ENCODE results near the gene PDE2A. TPM values are rescaled to one million over a fixed set of nuclear protein-coding genes. Genes with fewer than 3 reads are reported as not detected.

PDE2A gene
- total RNA-seq, 1 donor from 2014 or later, result not detected

GRCh38 chr11:72630104-72630852, 43.9 kb downstream of the PDE2A start:
- H3K4me1 Mint-ChIP-seq (ENCODE audit: unreplicated experiment), result no peaks in the 10 kb centered on the region
- H3K27me3 Mint-ChIP-seq (ENCODE audit: unreplicated experiment), result peaks cover 13% of the 10 kb centered on the region
- TF ChIP-seq CTCF (IDR thresholded peaks at IDR 0.05), result no peak
- H3K4me3 Mint-ChIP-seq (ENCODE audit: unreplicated experiment), result no peak overlapping the region
- H3K27ac Mint-ChIP-seq (ENCODE audit: unreplicated experiment), result no peak overlapping the region
- no peaks in the 10 kb centered on the region for H3K9me3 Mint-ChIP-seq (ENCODE audit: unreplicated experiment)
- H3K36me3 Mint-ChIP-seq (ENCODE audit: unreplicated experiment), result no peaks in the 10 kb centered on the region
- no peak for DNase-seq (ENCODE audit: extremely low spot score, unreplicated experiment)

GRCh38 chr11:72629266-72629665, 45.0 kb downstream of the PDE2A start:
- H3K9me3 Mint-ChIP-seq (ENCODE audit: unreplicated experiment), result no peaks in the 10 kb centered on the region
- H3K4me3 Mint-ChIP-seq (ENCODE audit: unreplicated experiment), result no peak overlapping the region
- no peak for DNase-seq (ENCODE audit: extremely low spot score, unreplicated experiment)
- peaks cover 7% of the 10 kb centered on the region for H3K27me3 Mint-ChIP-seq (ENCODE audit: unreplicated experiment)
- no peaks in the 10 kb centered on the region for H3K4me1 Mint-ChIP-seq (ENCODE audit: unreplicated experiment)
- H3K27ac Mint-ChIP-seq (ENCODE audit: unreplicated experiment), result no peak overlapping the region
- no peaks in the 10 kb centered on the region for H3K36me3 Mint-ChIP-seq (ENCODE audit: unreplicated experiment)
- TF ChIP-seq CTCF (IDR thresholded peaks at IDR 0.05), result no peak

GRCh38 chr11:72627594-72628281, 46.5 kb downstream of the PDE2A start:
- no peaks in the 10 kb centered on the region for H3K4me1 Mint-ChIP-seq (ENCODE audit: unreplicated experiment)
- no peak for TF ChIP-seq CTCF (IDR thresholded peaks at IDR 0.05)
- H3K36me3 Mint-ChIP-seq (ENCODE audit: unreplicated experiment), result no peaks in the 10 kb centered on the region
- no peak overlapping the region for H3K27ac Mint-ChIP-seq (ENCODE audit: unreplicated experiment)
- H3K9me3 Mint-ChIP-seq (ENCODE audit: unreplicated experiment), result no peaks in the 10 kb centered on the region
- peaks cover 16% of the 10 kb centered on the region for H3K27me3 Mint-ChIP-seq (ENCODE audit: unreplicated experiment)
- no peak overlapping the region for H3K4me3 Mint-ChIP-seq (ENCODE audit: unreplicated experiment)
- DNase-seq (ENCODE audit: extremely low spot score, unreplicated experiment), result no peak

GRCh38 chr11:72626414-72626936, 47.7 kb downstream of the PDE2A start:
- Mint-ChIP-seq H3K4me3 (ENCODE audit: unreplicated experiment) (no peak overlapping the region), H3K36me3 (ENCODE audit: unreplicated experiment) (no peaks in the 10 kb centered on the region), H3K27me3 (ENCODE audit: unreplicated experiment) (peaks cover 29% of the 10 kb centered on the region), H3K9me3 (ENCODE audit: unreplicated experiment) (no peaks in the 10 kb centered on the region), H3K27ac (ENCODE audit: unreplicated experiment) (no peak overlapping the region), H3K4me1 (ENCODE audit: unreplicated experiment) (no peaks in the 10 kb centered on the region)
- no peak for TF ChIP-seq CTCF (IDR thresholded peaks at IDR 0.05)
- no peak for DNase-seq (ENCODE audit: extremely low spot score, unreplicated experiment)
